Stimulated activated CD4-positive, alpha-beta T cell treated with anti-CD3 and anti-CD28 coated beads, Interleukin-1b, Interleukin-23, amount 100 ng/mL, for 1 hour (primary cell): ENCODE measurements around the gene CYP27C1.

ENCODE experiments used
- DNase-seq, 2 donors: peaks; one replicate each; pipeline ENCODE4 v3.0.0-alpha.2; 2020; ENCODE audit warnings: low read depth in 2 of 2

The CYP27C1 gene

DNA sequence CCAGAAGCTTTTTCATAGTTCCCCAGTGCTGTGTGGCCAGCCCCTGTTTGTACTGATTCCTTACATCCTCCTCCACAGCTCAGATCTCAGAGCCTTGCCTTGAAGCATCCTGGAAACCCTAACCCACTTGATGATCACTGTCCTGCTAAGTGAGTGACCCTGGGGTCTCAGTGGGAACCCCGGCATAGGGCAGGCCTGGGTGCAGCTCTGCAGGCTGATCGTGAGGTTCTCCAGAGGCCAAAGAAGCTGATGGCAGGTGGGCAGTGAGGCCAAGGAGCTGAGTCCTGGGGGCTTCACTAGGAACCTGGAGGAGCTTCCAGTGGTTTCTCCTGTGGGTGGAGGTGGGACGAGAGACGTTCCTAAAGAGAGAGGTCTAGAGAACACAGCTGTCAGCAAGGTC is 65.7 kb downstream of the CYP27C1 start:
- no peak for DNase-seq

DNA sequence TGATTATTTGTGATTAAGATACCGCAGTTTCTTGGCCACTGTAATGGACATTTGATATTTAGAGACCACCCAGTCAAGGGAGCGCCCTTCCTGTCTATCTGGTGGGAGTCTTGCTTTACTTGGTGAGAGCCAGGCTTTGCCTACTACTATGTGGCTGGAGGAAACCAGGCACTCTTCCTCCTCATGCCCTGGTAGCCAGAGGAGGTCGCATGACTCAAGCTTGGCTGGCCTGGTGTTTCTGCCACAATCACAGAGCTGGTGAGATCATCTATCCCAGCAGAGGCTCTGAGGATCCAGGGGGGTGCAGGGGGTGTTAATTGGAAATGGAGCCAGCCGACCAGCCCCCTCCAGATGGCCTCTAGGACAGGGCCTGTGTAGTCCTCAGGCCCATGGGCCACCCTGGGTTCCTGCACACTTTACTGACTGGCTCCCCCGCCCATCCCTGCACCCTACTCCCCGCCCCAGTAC is 66.4 kb downstream of the CYP27C1 start:
- DNase-seq: no peak

GRCh38 chr2:127150996-127151395 is 69.1 kb downstream of the CYP27C1 start:
- DNase-seq: no peak

GRCh38 chr2:127149384-127149783 is 70.7 kb downstream of the CYP27C1 start:
- DNase-seq: no peak

- no peak for DNase-seq
Measured at GRCh38 chr2:127146820-127147502, 73.1 kb downstream of the CYP27C1 start.

DNA sequence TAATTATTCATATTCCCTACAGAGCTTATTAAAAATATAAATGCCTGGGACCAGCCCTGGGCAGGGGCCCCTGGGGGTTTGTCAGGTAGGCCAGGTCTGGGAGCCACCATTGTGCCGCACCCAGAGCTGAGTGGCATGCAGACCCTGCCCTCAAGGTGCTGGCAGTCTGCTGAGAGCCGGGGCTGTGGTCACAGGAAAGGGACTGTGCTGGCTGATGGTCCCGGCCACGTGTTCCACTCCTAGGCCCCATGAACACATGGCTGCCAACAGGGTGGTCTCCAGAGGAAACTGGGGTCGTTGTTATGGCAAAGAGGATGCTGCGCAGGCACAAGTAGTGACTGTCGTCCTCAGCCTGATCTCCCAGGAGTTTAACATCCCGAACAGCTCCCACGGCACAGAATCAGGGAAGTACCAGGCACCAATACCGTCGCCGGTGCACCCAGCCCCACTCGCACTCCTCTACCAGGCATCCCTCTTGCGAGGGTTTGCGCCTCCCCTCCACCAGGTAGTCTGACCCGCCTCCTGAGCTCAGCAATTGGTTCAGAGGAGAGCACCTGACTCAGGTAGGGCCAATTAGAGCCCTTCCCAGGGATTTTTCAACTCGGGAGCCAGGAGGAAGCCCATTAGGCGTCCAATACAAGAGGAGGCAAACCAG is 73.9 kb downstream of the CYP27C1 start:
- DNase-seq: no peak

DNA sequence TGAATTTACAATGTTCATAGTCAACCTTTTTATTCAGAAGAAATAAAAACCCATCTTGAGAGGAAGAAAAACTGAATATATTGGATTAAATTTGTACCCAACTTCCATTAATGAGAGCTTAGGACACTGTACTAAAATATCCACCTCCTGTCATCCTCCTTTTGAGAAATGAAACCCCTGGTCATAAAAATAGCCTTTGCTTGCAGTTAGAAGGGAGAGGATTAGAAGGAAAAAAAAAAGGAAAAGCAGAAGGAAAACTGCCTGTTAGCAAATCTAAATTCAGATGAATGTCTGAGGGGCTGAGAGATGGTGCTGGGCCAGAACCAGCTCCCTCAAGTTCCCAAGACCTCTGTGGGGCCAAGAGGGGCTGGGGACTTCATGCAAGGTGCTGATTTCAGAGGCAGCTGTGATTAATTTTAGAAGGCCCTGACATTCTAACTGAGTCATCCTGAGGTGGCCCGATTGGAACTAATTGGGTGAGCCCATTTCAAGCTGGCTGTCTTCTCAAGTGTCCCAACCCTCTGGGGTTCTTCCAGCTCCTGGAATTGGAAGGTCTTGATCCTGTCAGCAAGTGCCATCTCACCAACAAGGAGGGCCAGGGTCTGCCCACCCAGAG is 74.7 kb downstream of the CYP27C1 start:
- no peak for DNase-seq

- no peak for DNase-seq
Measured at GRCh38 chr2:127143841-127144782, 76.0 kb downstream of the CYP27C1 start.

DNA sequence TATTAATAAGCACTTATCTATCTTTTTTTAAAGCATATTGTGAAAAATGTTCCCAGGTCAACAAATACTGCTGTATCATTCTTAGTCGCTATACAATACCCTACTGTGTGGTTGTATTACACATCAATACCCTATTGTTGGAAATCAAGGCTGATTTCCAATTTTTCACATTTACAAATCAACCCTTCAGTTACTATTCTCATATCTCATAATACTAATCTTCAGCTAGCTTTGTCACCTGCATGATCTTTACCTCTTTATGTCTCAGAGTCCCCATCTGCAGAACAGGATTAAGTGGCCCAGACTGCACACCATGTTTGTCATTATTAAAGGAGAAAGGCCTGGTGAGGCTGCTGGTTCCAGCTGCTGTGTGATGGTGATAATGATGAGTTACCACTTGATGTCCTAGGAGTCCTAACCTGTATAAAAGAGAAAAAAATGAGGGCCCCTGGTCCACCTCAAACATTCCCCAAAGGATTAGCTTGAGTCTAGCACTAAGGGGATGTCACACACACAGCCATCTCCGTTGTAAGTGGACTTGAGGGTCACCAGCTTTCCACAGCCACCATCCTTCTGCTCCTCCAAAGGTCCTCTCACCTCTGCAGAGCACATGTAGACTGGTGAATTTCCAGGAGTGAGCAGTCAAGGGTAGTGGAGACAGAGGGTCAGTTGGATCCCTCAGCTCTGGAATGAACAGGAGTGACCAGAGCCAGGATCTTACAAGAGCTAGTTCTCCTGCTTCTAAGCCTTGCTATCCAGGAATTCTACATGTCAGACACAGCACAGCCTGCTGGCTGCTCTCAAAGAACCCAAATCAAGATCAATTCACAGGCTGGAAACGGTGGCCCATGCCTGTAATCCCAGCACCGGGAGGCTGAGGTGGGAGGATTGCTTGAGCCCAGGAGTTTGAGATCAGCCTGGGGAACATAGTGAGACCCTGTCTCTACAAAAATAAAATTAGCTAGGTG is 77.2 kb downstream of the CYP27C1 start:
- no peak for DNase-seq

DNA sequence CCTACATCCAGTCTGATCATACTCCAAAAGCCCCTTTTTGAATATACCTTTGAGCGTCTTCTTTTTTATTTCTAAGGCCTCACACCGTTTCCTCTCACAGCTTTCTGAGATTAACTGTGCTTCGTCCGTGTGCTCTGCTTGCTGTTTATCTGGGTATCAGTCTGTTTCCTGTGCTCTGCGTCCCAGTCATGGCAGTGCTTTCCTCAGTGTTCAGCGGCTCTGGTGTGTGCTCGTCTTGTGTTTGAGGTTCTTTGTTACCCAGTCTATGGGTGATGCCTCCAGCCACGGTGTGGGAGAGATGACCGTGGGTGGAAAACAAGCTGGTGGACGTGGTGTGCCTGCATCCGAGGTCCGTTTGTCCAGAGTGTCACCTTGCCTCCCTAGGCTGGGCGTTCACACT is 79.6 kb downstream of the CYP27C1 start:
- DNase-seq: no peak

DNA sequence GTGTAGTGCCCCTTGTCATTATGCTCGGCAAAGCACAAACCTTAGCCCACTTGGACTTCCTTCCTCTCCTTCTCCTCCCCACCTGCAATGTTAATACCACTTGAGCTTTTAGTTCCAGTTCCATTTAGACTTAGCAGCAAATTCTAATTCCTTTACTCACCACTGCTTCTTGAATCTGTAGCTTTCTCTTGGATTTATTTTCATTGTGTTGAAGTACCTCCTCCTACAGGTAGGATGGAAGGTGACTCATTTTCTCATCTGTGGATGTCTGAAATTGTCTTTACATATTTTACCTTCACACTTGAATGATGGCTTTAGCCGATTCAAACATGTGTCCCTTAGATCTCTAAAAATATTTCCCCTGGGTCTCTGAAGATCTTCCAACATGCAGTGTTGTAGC is 80.3 kb downstream of the CYP27C1 start:
- no peak for DNase-seq

- no peak for DNase-seq
Measured at GRCh38 chr2:127138281-127138680, 81.8 kb downstream of the CYP27C1 start.

DNA sequence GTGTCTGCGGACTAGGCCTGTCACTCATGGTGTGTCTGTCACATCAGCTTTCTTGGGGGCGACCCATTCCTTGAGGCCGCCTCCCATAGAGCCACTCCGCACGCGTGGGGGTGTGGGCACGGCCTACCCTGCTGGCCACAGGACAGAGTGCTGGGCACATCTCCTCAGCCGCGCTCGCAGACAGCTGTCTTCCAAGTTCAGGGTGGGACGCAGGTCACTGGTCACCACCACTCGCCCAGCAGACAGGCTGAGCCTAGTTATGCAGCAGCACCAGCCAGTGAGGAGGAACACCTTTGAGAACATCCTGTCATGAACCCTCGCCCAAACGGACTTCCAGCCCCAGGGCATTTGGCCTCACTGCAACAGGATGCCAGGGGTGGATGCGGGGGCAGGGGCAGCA is 82.4 kb downstream of the CYP27C1 start:
- DNase-seq: no peak

- DNase-seq: no peak
Measured at GRCh38 chr2:127137225-127137624, 82.9 kb downstream of the CYP27C1 start.

GRCh38 chr2:127134833-127135830 is 85.0 kb downstream of the CYP27C1 start:
- DNase-seq: no peak

- DNase-seq: no peak
Measured at GRCh38 chr2:127134235-127134634, 85.9 kb downstream of the CYP27C1 start.
